GM23338 (cell line): ENCODE results near the gene ZSCAN25. TPM values are rescaled to one million over a fixed set of nuclear protein-coding genes. Genes with fewer than 3 reads are reported as not detected.
A peak's percentile ranks its signal among the peaks of the same experiment; 100 is the strongest.
"Not testable (repeated sequence)": the region's sequence is repeated elsewhere in the genome, so short reads cannot be mapped to it uniquely, and the experiment has no call there.

ENCODE experiments used
- ATAC-seq: fragments of 200-7000 bp; cut with Tn5 transposase; 3 replicates; pipeline ENCODE4 v1.9.1; 2020
- DNase-seq: peaks from one replicate; pipeline ENCODE4 v3.0.0-alpha.2; 2015; ENCODE audit warnings: low spot score
- H2AFZ ChIP-seq: fragments of 200-600 bp; sonication (generic); 2 replicates; pipeline ENCODE4 v1.8.0; 2016; ENCODE audit warnings: antibody characterized with exemption, mild to moderate bottlenecking, moderate library complexity
- H3F3A ChIP-seq: fragments of 200-600 bp; sonication (generic); replicated peaks from 2 replicates; pipeline ENCODE4 v1.8.0; 2017; ENCODE audit warnings: antibody characterized with exemption, mixed run types, low read depth
- H3K27ac ChIP-seq: fragments of 200-600 bp; sonication (generic); 2 replicates; pipeline ENCODE4 v1.6.1; 2016; ENCODE audit warnings: low read depth
- H3K27me3 ChIP-seq: fragments of 200-600 bp; sonication (generic); 2 replicates; pipeline ENCODE4 v1.8.0; 2016; ENCODE audit warnings: mild to moderate bottlenecking, mixed run types, moderate library complexity; ENCODE audit not compliant: insufficient read depth
- H3K36me3 ChIP-seq: fragments of 200-600 bp; sonication (generic); 2 replicates; pipeline ENCODE4 v1.8.0; 2016; ENCODE audit warnings: mild to moderate bottlenecking; ENCODE audit not compliant: insufficient read depth
- H3K4me1 ChIP-seq: fragments of 200-600 bp; sonication (generic); 2 replicates; pipeline ENCODE4 v1.8.0; 2016; ENCODE audit warnings: mild to moderate bottlenecking, moderate library complexity; ENCODE audit not compliant: insufficient read depth
- H3K4me2 ChIP-seq: fragments of 200-600 bp; sonication (generic); 2 replicates; pipeline ENCODE4 v1.7.1; 2017; ENCODE audit warnings: mixed run types
- H3K4me3 ChIP-seq: fragments of 200-600 bp; sonication (generic); 2 replicates; pipeline ENCODE4 v1.6.1; 2016; ENCODE audit warnings: mixed run types
- H3K79me2 ChIP-seq: fragments of 200-600 bp; sonication (generic); replicated peaks from 2 replicates; pipeline ENCODE4 v1.8.0; 2017; ENCODE audit warnings: mild to moderate bottlenecking; ENCODE audit not compliant: insufficient read depth
- H3K9me2 ChIP-seq: fragments of 200-600 bp; sonication (generic); 2 replicates; pipeline ENCODE4 v1.8.0; 2017; ENCODE audit not compliant: insufficient read depth
- H4K20me1 ChIP-seq: fragments of 200-600 bp; sonication (generic); replicated peaks from 2 replicates; pipeline ENCODE4 v1.8.0; 2017; ENCODE audit warnings: mild to moderate bottlenecking; ENCODE audit not compliant: insufficient read depth
- H3K27ac Mint-ChIP-seq: 2 replicates; pipeline ENCODE4 v1.8.0; 2020; ENCODE audit warnings: inconsistent platforms, mild to moderate bottlenecking, moderate library complexity, mixed read lengths
- H3K27me3 Mint-ChIP-seq: 3 replicates; pipeline ENCODE4 v1.8.0; 2022; ENCODE audit warnings: low read depth, mild to moderate bottlenecking, moderate library complexity, mixed read lengths, inconsistent platforms; ENCODE audit not compliant: insufficient read depth, poor library complexity
- H3K36me3 Mint-ChIP-seq: 3 replicates; pipeline ENCODE4 v1.8.0; 2021; ENCODE audit warnings: low read depth, mild to moderate bottlenecking, inconsistent platforms, moderate library complexity, mixed read lengths
- H3K4me1 Mint-ChIP-seq: 3 replicates; pipeline ENCODE4 v1.8.0; 2020; ENCODE audit warnings: mild to moderate bottlenecking, inconsistent platforms, mixed read lengths
- H3K4me3 Mint-ChIP-seq: 3 replicates; pipeline ENCODE4 v1.8.0; 2021; ENCODE audit warnings: moderate library complexity, mild to moderate bottlenecking, inconsistent platforms, mixed read lengths
- H3K9me3 Mint-ChIP-seq: 3 replicates; pipeline ENCODE4 v1.8.0; 2020; ENCODE audit warnings: moderate library complexity, mild to moderate bottlenecking, inconsistent platforms, mixed read lengths
- CREB1 ChIP-seq: fragments of 250-450 bp; sonication (Bioruptor Pico); IDR thresholded peaks from 2 replicates; pipeline ENCODE4 v1.5.0; 2020; ENCODE audit warnings: low read depth, mild to moderate bottlenecking, moderate library complexity
- CTCF ChIP-seq, 2 experiments: fragments of 200-600 bp in 1 of 2; sonication (generic) in 1 of 2; conservative IDR thresholded peaks; 2 replicates each; pipeline versions ENCODE4 v1.5.1 to v1.6.1; 2016 to 2017; ENCODE audit warnings: antibody characterized with exemption in 2 of 2, low read depth in 2 of 2, mild to moderate bottlenecking in 2 of 2, moderate library complexity in 1 of 2
- EZH2 ChIP-seq: fragments of 200-600 bp; sonication (generic); IDR thresholded peaks from one replicate; pipeline ENCODE4 v1.8.0; 2017; ENCODE audit warnings: antibody characterized with exemption, mild to moderate bottlenecking, low read depth; ENCODE audit not compliant: unreplicated experiment
- POLR2AphosphoS5 ChIP-seq: IDR thresholded peaks from 2 replicates; pipeline ENCODE4 v1.6.1; 2016; ENCODE audit warnings: antibody characterized with exemption, low read depth
- ZNF114 ChIP-seq: fragments of 250-450 bp; sonication (Bioruptor Pico); IDR thresholded peaks from 2 replicates; pipeline ENCODE4 v1.5.0; 2020; ENCODE audit warnings: mild to moderate bottlenecking, moderate library complexity
- ZNF462 ChIP-seq: fragments of 250-450 bp; sonication (Bioruptor Pico); IDR thresholded peaks from 2 replicates; pipeline ENCODE4 v1.5.0; 2020; ENCODE audit warnings: mild to moderate bottlenecking, moderate library complexity
- polyA plus RNA-seq: library from polyadenylated mRNA; unstranded; fragments of >200 nt; fragmentation: Nextera tagmentation; extraction: Ambion mirVana; gene quantifications from 2 replicates; pipeline ENCODE4 v1.2.1, GENCODE V29; 2016
- total RNA-seq: library from RNA; depleted of rRNA; stranded (reverse); fragments of >200 nt; shearing (Covaris generic); gene quantifications from 2 replicates; pipeline ENCODE4 v1.2.3, GENCODE V29; 2014

Gene ZSCAN25
- total and polyA plus RNA-seq, 2 experiments from 2014 or later, result 4.8 to 17.5 TPM

GRCh38 chr7:99579956-99580777 is 36.6 kb upstream of the ZSCAN25 start:
- 0 out of 2 replicates have a peak, but pooled peaks cover 17% of the 10 kb centered on the region for H3F3A ChIP-seq
- peak; percentile 73 for TF ChIP-seq POLR2AphosphoS5
- 0 out of 2 replicates have a peak, but pooled peaks have one; percentile 17 for TF ChIP-seq CREB1 (CRISPR knock-in tag)
- no peak for TF ChIP-seq ZNF462 (CRISPR knock-in tag)
- TF ChIP-seq EZH2, result no peak
- peak; percentile 57 to 72 for TF ChIP-seq CTCF (conservative IDR thresholded peaks at IDR 0.05; ENCODE audit: low read depth in 2 of 2)
- no peak for TF ChIP-seq ZNF114 (CRISPR knock-in tag)
- peak overlapping the region; percentile 94 for H3K4me2 ChIP-seq
- H3K4me1 ChIP-seq, result peaks cover 20% of the 10 kb centered on the region
- peak overlapping the region; percentile 74 for H3K4me3 ChIP-seq
- peak overlapping the region; percentile 87 for H3K4me3 Mint-ChIP-seq
- H3K36me3 ChIP-seq, result no peaks in the 10 kb centered on the region
- H2AFZ ChIP-seq, result peak overlapping the region; percentile 100
- no peaks in the 10 kb centered on the region; the same call in 1 of the 2 replicates for H3K27me3 ChIP-seq
- no peaks in the 10 kb centered on the region for H4K20me1 ChIP-seq
- H3K27me3 Mint-ChIP-seq, result peaks cover 5% of the 10 kb centered on the region
- ATAC-seq, result peak; percentile 89
- peaks cover 18% of the 10 kb centered on the region for H3K4me1 Mint-ChIP-seq
- H3K9me3 Mint-ChIP-seq, result no peaks in the 10 kb centered on the region
- H3K79me2 ChIP-seq, result no peaks in the 10 kb centered on the region
- H3K36me3 Mint-ChIP-seq, result no peaks in the 10 kb centered on the region
- peak overlapping the region; percentile 94 for H3K27ac ChIP-seq
- H3K9me2 ChIP-seq, result no peaks in the 10 kb centered on the region
- peak overlapping the region; percentile 77 for H3K27ac Mint-ChIP-seq
- peak; percentile 92 for DNase-seq

- H3K27ac Mint-ChIP-seq, result peak overlapping the region; percentile 77; the same call in 1 of the 2 replicates
- not testable (repeated sequence) for H3K36me3 ChIP-seq, DNase-seq, ATAC-seq, H3K27me3 ChIP-seq, H3K79me2 ChIP-seq, H4K20me1 ChIP-seq, H3K9me2 ChIP-seq, H3K27me3 Mint-ChIP-seq, H3K9me3 Mint-ChIP-seq, H3K36me3 Mint-ChIP-seq
- peak overlapping the region; percentile 74 for H3K4me3 ChIP-seq
- H3K4me2 ChIP-seq, result peak overlapping the region; percentile 94
- H3K4me3 Mint-ChIP-seq, result peak overlapping the region; percentile 87
- H2AFZ ChIP-seq, result peak overlapping the region; percentile 100
- H3K27ac ChIP-seq, result peak overlapping the region; percentile 94
- H3K4me1 Mint-ChIP-seq, result peaks cover 12% of the 10 kb centered on the region
- H3K4me1 ChIP-seq, result peaks cover 15% of the 10 kb centered on the region
- H3F3A ChIP-seq, result 0 out of 2 replicates have a peak, but pooled peaks cover 17% of the 10 kb centered on the region
These were observed 35.9 kb upstream of the ZSCAN25 start for GRCh38 chr7:99580778-99581332.
